Astrocyte (in vitro differentiated cells and primary cell): ENCODE data around the gene YIF1B. TPM values are rescaled to one million over a fixed set of nuclear protein-coding genes. Genes with fewer than 3 reads are reported as not detected.

ENCODE experiments used
- DNase-seq: peaks from one replicate; pipeline ENCODE4 v3.0.0-alpha.2; 2010; ENCODE audit warnings: low read depth
- FAIRE-seq: peaks from 2 replicates; lab custom pipeline; 2011; peaks lifted over from hg19 to GRCh38; lab: Jason Lieb, UNC
- H2AFZ ChIP-seq: 2 replicates; pipeline ENCODE4 v1.6.0; 2012; ENCODE audit warnings: low read depth, low read length, inconsistent platforms
- H3K27ac ChIP-seq: 2 replicates; pipeline ENCODE4 v1.5.1; 2011; ENCODE audit warnings: low read depth, low read length, inconsistent platforms
- H3K27me3 ChIP-seq: 2 replicates; pipeline ENCODE4 v1.6.0; 2011; ENCODE audit warnings: low read length, inconsistent platforms; ENCODE audit not compliant: insufficient read depth
- H3K36me3 ChIP-seq: 2 replicates; pipeline ENCODE4 v1.5.1; 2011; ENCODE audit warnings: low read length, inconsistent platforms; ENCODE audit not compliant: insufficient read depth
- H3K4me1 ChIP-seq: 2 replicates; pipeline ENCODE4 v1.5.1; 2011; ENCODE audit warnings: low read length, inconsistent platforms; ENCODE audit not compliant: insufficient read depth
- H3K4me2 ChIP-seq: 2 replicates; pipeline ENCODE4 v1.6.0; 2012; ENCODE audit warnings: low read length, inconsistent platforms
- H3K4me3 ChIP-seq: 2 replicates; pipeline ENCODE4 v1.5.1; 2011; ENCODE audit warnings: low read depth, mild to moderate bottlenecking, low read length, inconsistent platforms; ENCODE audit not compliant: insufficient read depth
- H3K79me2 ChIP-seq: 2 replicates; pipeline ENCODE4 v1.6.0; 2012; ENCODE audit warnings: mild to moderate bottlenecking, low read length, inconsistent platforms; ENCODE audit not compliant: insufficient read depth
- H3K9ac ChIP-seq: 2 replicates; pipeline ENCODE4 v1.6.0; 2012; ENCODE audit warnings: mild to moderate bottlenecking, low read length, inconsistent platforms
- H3K9me3 ChIP-seq: 2 replicates; pipeline ENCODE4 v1.5.1; 2012; ENCODE audit warnings: low read depth, mild to moderate bottlenecking, low read length, inconsistent platforms; ENCODE audit not compliant: insufficient read depth
- H4K20me1 ChIP-seq: 2 replicates; pipeline ENCODE4 v1.6.0; 2012; ENCODE audit warnings: low read length, inconsistent platforms; ENCODE audit not compliant: insufficient read depth
- H3K27ac Mint-ChIP-seq: one replicate; pipeline ENCODE4 v1.8.0; 2021; ENCODE audit warnings: mild to moderate bottlenecking, mixed read lengths; ENCODE audit not compliant: unreplicated experiment
- H3K27me3 Mint-ChIP-seq: one replicate; pipeline ENCODE4 v1.8.0; 2021; ENCODE audit warnings: low read depth, mixed read lengths; ENCODE audit not compliant: unreplicated experiment
- H3K36me3 Mint-ChIP-seq: one replicate; pipeline ENCODE4 v1.8.0; 2021; ENCODE audit warnings: low read depth, mixed read lengths; ENCODE audit not compliant: unreplicated experiment
- H3K4me1 Mint-ChIP-seq: one replicate; pipeline ENCODE4 v1.8.0; 2021; ENCODE audit warnings: low read depth, mixed read lengths; ENCODE audit not compliant: unreplicated experiment
- H3K4me3 Mint-ChIP-seq: one replicate; pipeline ENCODE4 v1.8.0; 2021; ENCODE audit warnings: mild to moderate bottlenecking, moderate library complexity, mixed read lengths; ENCODE audit not compliant: unreplicated experiment
- H3K9me3 Mint-ChIP-seq: one replicate; pipeline ENCODE4 v1.8.0; 2021; ENCODE audit warnings: mild to moderate bottlenecking, mixed read lengths; ENCODE audit not compliant: unreplicated experiment
- EZH2 ChIP-seq: IDR thresholded peaks from 2 replicates; pipeline ENCODE4 v1.6.1; 2012; ENCODE audit warnings: mild to moderate bottlenecking, low read length, inconsistent platforms; ENCODE audit not compliant: insufficient read depth
- total RNA-seq: library from RNA; stranded (reverse); gene quantifications from 2 replicates; pipeline ENCODE4 v1.2.1, GENCODE V29; 2021
- TF ChIP-seq, protein P1 (sequence below): IDR thresholded peaks from 2 replicates; pipeline ENCODE4 v1.5.1; 2011; ENCODE audit warnings: low read depth, mild to moderate bottlenecking, inconsistent platforms, low read length, moderate library complexity; ENCODE audit not compliant: insufficient read depth

YIF1B gene
- total RNA-seq, 1 donor from 2014 or later: 81.3 TPM

- H3K27ac Mint-ChIP-seq: no peak overlapping the region
- H3K4me1 Mint-ChIP-seq: peaks cover 50% of the 10 kb centered on the region
- no peak for FAIRE-seq
- no peak overlapping the region for H3K27ac ChIP-seq
- no peak for DNase-seq
- peaks cover 6% of the 10 kb centered on the region for H3K36me3 Mint-ChIP-seq
- TF ChIP-seq EZH2: no peak
- TF ChIP-seq, protein P1, sequence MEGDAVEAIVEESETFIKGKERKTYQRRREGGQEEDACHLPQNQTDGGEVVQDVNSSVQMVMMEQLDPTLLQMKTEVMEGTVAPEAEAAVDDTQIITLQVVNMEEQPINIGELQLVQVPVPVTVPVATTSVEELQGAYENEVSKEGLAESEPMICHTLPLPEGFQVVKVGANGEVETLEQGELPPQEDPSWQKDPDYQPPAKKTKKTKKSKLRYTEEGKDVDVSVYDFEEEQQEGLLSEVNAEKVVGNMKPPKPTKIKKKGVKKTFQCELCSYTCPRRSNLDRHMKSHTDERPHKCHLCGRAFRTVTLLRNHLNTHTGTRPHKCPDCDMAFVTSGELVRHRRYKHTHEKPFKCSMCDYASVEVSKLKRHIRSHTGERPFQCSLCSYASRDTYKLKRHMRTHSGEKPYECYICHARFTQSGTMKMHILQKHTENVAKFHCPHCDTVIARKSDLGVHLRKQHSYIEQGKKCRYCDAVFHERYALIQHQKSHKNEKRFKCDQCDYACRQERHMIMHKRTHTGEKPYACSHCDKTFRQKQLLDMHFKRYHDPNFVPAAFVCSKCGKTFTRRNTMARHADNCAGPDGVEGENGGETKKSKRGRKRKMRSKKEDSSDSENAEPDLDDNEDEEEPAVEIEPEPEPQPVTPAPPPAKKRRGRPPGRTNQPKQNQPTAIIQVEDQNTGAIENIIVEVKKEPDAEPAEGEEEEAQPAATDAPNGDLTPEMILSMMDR: no peak
- H3K36me3 ChIP-seq: no peaks in the 10 kb centered on the region
- H3K27me3 Mint-ChIP-seq: no peaks in the 10 kb centered on the region
- H3K27me3 ChIP-seq: no peaks in the 10 kb centered on the region
- H3K4me2 ChIP-seq: no peak overlapping the region
- no peaks in the 10 kb centered on the region for H3K9me3 Mint-ChIP-seq
- no peak overlapping the region for H3K4me3 ChIP-seq
- no peak overlapping the region for H3K9ac ChIP-seq
- peaks cover 35% of the 10 kb centered on the region for H3K4me1 ChIP-seq
- no peak overlapping the region for H2AFZ ChIP-seq
- no peaks in the 10 kb centered on the region for H4K20me1 ChIP-seq
- H3K9me3 ChIP-seq: no peaks in the 10 kb centered on the region
- H3K4me3 Mint-ChIP-seq: peak overlapping the region; percentile 94
- H3K79me2 ChIP-seq: no peaks in the 10 kb centered on the region
Measured at GRCh38 chr19:38265921-38266429, 49.8 kb downstream of the YIF1B start.

GRCh38 chr19:38265213-38265861, 50.4 kb downstream of the YIF1B start:
- Mint-ChIP-seq H3K27me3 (no peaks in the 10 kb centered on the region), H3K9me3 (no peaks in the 10 kb centered on the region), H3K4me3 (peak overlapping the region; percentile 94), H3K36me3 (peaks cover 4% of the 10 kb centered on the region), H3K4me1 (peaks cover 44% of the 10 kb centered on the region), H3K27ac (peak overlapping the region; percentile 84)
- no peak overlapping the region for H3K4me3 ChIP-seq
- H3K36me3 ChIP-seq: no peaks in the 10 kb centered on the region
- DNase-seq: no peak
- peak overlapping the region; percentile 91 for H3K4me2 ChIP-seq
- H2AFZ ChIP-seq: no peak overlapping the region
- H3K27me3 ChIP-seq: no peaks in the 10 kb centered on the region
- no peak overlapping the region for H3K9ac ChIP-seq
- TF ChIP-seq EZH2: no peak
- H3K79me2 ChIP-seq: no peaks in the 10 kb centered on the region
- H3K4me1 ChIP-seq: peaks cover 29% of the 10 kb centered on the region
- no peak overlapping the region for H3K27ac ChIP-seq
- H3K9me3 ChIP-seq: no peaks in the 10 kb centered on the region
- no peaks in the 10 kb centered on the region for H4K20me1 ChIP-seq
- no peak for FAIRE-seq

DNA sequence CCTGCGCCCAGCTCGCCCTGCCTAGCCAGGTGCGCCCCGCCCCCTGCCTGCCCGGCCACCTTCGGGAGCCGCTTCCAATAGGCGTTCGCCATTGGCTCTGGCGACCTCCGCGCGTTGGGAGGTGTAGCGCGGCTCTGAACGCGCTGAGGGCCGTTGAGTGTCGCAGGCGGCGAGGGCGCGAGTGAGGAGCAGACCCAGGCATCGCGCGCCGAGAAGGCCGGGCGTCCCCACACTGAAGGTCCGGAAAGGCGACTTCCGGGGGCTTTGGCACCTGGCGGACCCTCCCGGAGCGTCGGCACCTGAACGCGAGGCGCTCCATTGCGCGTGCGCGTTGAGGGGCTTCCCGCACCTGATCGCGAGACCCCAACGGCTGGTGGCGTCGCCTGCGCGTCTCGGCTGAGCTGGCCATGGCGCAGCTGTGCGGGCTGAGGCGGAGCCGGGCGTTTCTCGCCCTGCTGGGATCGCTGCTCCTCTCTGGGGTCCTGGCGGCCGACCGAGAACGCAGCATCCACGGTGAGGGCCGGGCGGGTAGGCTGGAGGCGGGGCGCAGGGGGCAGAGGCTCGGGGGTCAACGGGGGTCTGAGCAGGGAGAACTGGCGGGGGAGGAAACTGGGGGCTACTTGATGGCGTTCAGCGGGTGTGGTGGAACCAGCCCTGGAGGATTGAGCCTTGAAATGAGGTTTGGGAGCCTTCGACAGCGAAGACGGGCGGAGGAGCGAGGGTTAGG, 51.1 kb downstream of the YIF1B start, which contains the start of gene SPINT2:
Gene SPINT2 (plus strand): TSS at position 88 of the 727 bp plus-strand sequence. CDS start 320 bp downstream, at position 408.
- DNase-seq: no peak
- Histone ChIP-seq H3K9me3 (no peaks in the 10 kb centered on the region), H3K4me3 (peak within 1 kb of the TSS; percentile 58), H2AFZ (peak within 1 kb of the TSS; percentile 85), H3K27ac (no peak within 1 kb of the TSS), H3K9ac (peak within 1 kb of the TSS; percentile 51), H3K36me3 (no peaks in the 10 kb centered on the region), H3K4me1 (peaks cover 23% of the 10 kb centered on the region), H3K79me2 (no peaks in the 10 kb centered on the region), H4K20me1 (no peaks in the 10 kb centered on the region), H3K4me2 (peak within 1 kb of the TSS; percentile 91), H3K27me3 (no peaks in the 10 kb centered on the region)
- peak within 1 kb of the TSS; percentile 94 for H3K4me3 Mint-ChIP-seq
- peaks cover 4% of the 10 kb centered on the region for H3K36me3 Mint-ChIP-seq
- H3K27ac Mint-ChIP-seq: peak within 1 kb of the TSS; percentile 84
- no peaks in the 10 kb centered on the region for H3K27me3 Mint-ChIP-seq
- peak; percentile 48 for TF ChIP-seq EZH2
- TF ChIP-seq, protein P1: no peak
- FAIRE-seq: no peak
- H3K9me3 Mint-ChIP-seq: no peaks in the 10 kb centered on the region
- peaks cover 39% of the 10 kb centered on the region for H3K4me1 Mint-ChIP-seq
